Left lobe of liver (tissue), 2 donors: Measurements from ENCODE around the gene FBN1. TPM values are rescaled to one million over a fixed set of nuclear protein-coding genes. Genes with fewer than 3 reads are reported as not detected.

Experiments
- ATAC-seq: fragments of 200-7000 bp; cut with Tn5 transposase; one replicate; pipeline ENCODE4 v1.9.1; 2020; ENCODE audit warnings: mild to moderate bottlenecking, moderate library complexity
- DNase-seq: peaks from one replicate; pipeline ENCODE4 v3.0.0-alpha.2; 2020; ENCODE audit warnings: low spot score
- total RNA-seq: library from RNA; stranded (reverse); gene quantifications from one replicate; pipeline ENCODE4 v1.2.1, GENCODE V29; 2021
- donor health status: DM: no; HTN: no; CAD: no; lungs with moderate emphysema.
- donor health status: DM: no; HTN: yes; CAD: no.

The FBN1 gene
- total RNA-seq, 1 donor from 2014 or later = 2.7 TPM

DNA sequence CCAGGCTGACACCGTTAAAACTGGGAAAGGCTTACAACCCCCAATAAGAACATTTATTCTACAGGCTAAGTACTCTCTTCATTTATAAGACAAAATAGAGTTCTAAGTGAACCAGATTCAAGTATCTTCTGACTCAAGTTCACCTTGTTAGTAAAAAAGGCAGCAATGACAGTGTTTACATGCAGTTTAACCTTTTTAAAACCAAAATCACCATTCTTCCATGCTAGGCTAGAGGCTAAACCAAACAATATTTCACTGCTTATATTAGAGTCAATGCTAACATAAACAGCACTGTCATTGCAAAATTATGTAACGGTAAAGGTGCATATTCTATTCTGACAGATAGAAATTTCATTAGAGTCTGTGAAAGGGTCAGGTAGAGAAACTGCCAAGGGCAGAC is 118.0 kb downstream of the FBN1 start:
- no peak for ATAC-seq
- no peak for DNase-seq

DNA sequence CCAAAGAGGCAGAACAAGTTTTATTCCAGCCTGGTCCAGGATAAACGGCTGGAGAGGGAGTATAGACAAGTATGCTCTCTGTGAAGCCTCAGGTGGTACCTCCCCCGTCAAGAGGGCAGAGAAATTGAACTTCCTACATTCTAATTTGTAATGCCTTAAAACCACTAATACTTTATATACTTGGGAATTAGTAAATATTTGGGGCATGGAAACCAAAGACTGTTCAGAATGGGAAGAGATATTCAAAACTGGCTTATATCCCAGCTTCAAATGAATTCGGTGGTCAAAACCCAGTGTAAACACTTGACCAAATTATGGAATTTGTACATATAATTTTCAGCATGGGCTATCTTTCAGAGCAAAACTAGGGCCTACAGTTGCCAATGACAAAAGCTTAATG is 122.6 kb downstream of the FBN1 start:
- no peak for DNase-seq
- no peak for ATAC-seq

DNA sequence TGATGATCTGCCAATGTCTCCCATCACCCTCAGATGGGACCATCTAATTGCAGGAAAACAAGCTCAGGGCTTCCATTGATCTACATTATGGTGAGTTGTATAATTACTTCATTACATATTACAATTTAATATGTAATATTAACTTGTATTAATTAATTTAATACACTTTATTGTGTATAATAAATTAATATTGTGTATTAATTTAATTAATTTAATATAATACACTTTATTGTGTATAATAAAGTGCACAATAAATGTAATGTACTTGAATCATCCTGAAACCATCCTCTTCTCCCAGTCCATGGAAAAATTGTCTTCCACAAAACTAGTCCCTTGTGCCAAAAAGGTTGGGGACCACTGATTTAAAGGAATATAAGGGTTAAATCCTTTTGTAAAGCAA is 123.4 kb downstream of the FBN1 start:
- ATAC-seq (no peak), DNase-seq (no peak)

DNA sequence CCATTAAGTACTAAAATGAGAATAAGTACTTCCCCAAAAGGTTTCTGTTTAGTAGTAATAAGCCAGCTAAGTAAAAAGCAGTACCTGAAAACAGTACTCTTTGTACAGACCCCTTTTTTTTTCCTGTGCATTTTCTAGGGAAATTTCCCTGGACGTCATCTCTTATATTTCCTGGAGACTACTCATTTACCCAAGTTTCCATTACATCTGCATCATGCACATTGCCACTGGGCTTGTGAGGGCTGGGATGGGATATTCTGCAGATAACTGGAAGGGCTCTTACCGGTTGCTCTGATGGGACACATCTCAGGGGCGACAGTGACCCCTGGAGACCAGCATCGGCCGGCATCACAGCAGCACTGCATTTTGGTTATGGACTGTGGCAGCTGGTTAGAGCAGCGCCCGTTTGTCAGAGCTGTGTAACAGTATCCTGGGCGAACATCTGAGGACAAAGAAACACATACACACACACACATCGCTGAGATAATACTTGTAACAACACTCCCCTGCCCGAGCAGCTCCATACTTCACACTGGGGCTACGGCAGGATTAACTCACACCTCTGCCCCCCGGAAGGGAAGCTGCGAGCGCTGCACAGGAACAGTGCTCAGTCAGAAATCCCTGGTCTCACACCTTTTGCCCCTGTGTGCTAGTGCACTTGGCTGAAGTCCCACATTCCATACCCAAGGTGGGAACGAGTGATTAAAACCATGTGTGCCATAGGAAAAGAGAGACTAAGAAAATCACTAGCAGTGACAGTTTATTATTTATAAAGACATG is 124.9 kb downstream of the FBN1 start:
- no peak for ATAC-seq
- DNase-seq = no peak

DNA sequence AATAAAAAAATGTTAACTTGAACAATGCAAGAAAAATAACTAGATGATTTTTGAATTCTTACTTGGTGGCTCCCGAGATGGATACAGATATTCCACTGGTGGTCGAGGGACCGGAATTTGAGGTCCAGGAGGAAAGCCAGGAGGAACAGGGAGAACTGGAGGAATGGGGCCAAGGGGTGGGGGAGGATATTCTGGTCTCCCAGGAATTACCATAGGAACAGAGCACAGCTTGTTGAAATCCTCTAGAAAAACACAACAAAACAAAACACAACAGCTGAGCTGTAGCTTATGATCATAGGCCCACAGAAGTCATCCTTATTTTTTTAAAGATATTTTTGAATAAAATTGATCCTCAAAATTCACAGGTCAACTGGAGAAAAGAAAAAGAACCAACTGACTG is 129.4 kb downstream of the FBN1 start:
- ATAC-seq = no peak

GRCh38 chr15:48515500-48515899 is 130.0 kb downstream of the FBN1 start:
- peak; percentile 29 for ATAC-seq
- no peak for DNase-seq

More for the DNA sequence above, 129.4 kb downstream of the FBN1 start:
- no peak for DNase-seq

DNA sequence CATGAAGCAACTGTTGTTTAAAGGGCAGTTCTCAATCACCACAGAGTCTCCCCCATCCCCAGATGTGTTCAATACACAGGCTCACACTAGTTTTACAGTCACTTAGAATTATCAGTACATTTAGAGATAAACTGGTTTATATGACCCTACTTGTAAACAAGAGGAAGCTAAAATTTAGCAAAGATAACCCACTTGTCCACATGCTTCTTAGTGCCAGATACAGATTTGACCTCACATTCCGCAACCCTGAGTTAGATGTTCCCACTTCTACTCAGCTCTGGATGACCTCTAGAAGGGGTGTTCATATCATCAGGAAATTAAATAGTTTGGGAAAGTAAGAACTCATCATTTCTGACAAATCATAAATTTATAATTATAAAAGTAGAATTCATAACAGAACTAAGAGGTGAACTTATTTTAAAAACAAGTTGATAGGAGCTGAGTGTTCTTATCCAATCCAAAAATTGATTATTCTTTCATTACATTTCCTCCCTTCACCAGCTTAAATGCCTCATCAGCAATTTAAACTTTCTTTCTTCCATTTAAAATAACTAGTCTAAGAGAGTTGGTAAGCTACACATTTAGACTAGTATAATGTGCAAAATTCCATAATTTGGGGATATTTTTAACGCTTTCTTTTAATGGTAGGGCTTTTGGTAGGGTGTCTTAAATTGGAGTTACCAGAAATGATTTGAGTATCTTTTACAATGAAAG is 131.2 kb downstream of the FBN1 start:
- no peak for ATAC-seq

DNA sequence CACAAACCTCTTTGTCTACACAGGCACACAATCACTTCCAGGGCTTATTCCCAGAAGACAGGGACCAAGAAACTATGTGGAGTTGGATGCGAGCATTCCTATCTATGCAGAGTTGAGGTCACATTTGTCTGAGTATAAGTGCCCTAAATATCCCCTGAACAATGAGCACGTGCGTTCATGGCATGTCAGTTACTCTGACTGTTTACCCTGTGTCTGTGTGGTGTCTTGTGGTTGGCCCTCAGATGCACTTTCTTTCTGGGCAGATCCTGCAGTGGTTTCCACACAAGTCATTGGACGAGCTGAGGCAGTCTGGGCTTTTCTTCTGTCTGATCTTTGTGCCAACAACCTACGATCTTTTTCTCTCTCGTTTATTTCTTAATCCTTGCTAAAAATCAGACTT is 134.5 kb downstream of the FBN1 start:
- DNase-seq = no peak
- no peak for ATAC-seq

More for the DNA sequence above, 131.2 kb downstream of the FBN1 start:
- no peak for DNase-seq

DNA sequence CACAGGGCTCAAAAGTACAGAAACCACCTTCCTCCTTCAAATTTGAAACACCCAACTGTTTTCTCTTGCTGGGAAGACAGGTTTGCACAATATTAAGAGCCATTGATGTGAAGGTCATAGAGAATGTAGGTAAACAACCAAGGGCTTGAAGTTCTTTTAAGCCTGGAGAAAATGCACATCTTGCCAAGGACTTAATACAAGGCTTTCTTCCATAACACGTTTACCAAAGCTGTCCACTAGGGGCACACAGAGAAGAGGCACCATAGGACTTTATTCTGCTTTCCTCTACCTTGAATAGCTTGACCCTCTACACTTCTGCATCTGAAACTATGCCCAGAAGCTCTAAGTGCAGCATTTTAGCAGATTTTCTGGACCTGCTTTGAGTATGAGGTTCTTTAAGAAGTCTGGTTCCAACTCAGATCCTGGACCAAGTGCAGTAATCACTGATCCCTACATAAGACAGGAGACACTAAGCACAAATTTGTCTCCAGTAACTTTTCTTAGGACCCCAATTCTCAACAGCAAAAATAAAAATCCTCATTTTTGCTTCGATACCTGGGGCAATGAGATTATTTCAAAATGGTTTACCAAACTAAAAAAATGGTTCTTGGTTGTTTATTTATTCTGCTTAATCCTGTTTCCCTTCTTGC is 138.0 kb downstream of the FBN1 start:
- DNase-seq = no peak
- ATAC-seq = peak; percentile 92

GRCh38 chr15:48505067-48505466 is 140.4 kb downstream of the FBN1 start:
- ATAC-seq (no peak), DNase-seq (no peak)

- no peak for DNase-seq
- ATAC-seq = no peak
Observed at GRCh38 chr15:48501208-48501607, 144.3 kb downstream of the FBN1 start.

DNA sequence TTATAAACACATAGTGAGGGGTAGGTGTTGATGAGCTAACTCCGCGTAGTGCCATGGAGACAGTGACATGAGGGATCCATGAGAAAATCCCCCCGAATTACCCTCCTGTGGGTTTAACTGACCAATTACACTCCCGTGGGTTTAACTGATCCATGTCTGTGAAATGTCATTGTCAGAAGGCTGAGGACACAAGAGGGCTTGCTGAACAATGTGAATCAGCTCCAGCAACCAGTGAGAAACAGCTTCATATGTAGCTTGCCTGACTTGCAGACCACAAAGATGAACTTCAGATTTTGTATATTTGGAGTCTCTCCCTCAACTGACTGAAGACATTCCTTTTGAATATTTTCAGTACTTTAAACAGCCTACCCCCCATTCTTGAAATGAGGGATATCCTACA is 144.9 kb downstream of the FBN1 start:
- DNase-seq (no peak), ATAC-seq (no peak)

- DNase-seq = no peak
- ATAC-seq = no peak
Observed at GRCh38 chr15:48499978-48500377, 145.5 kb downstream of the FBN1 start.

DNA sequence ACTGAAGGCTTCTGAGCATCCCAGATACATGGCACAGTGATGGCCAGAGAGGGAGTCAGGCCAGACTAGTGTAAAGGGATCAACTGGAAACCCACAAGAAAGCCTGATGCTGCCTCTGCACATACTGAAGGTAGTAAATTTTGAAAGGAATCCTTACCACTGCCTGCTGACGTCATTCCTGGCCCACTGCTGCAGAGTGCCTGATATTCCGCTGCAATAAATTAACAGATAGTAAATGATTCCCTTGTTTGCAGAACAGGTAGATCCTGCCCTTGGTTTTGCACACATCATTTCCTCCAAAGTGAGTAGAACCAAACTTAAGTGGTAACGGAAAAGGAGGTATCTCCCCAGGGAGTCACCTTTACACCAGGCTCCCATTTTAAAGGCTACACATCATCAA is 146.7 kb downstream of the FBN1 start:
- no peak for ATAC-seq
- DNase-seq = no peak

GRCh38 chr15:48494631-48495030 is 150.9 kb downstream of the FBN1 start:
- no peak for DNase-seq
- no peak for ATAC-seq

- no peak for ATAC-seq
- no peak for DNase-seq
Observed at GRCh38 chr15:48493763-48494225, 151.7 kb downstream of the FBN1 start.

DNA sequence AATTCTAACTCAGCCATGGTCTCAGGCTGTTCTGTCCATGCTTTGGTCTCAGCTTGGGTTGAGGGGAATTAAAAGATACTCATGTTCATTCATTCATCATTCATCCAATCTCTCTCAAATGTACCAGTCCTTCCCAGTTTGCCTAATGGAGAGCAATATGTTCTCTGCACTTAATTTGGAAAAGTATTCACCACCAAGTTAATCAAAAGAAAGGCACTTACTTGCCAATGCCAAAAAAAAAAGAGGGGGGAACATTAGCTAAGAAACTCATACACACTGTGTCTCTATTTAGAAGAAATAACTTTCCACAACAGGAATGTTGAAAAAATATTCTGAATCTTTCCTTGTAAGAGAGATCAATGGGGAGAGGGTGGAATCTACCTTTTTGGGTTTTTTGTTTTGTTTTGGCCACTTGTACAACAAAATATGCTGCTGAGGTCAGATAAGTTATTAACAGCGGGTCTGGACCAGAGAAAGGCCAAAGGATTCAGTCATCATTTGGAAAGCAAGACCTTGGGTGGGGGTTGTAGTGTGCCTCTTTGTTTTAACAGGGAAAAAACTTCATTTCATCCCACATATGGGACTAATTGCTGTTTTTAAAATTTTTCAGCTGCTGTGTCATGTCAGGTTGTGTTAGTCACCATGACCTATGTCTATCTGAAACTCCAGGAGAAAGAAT is 152.3 kb downstream of the FBN1 start:
- DNase-seq (no peak), ATAC-seq (no peak)

DNA sequence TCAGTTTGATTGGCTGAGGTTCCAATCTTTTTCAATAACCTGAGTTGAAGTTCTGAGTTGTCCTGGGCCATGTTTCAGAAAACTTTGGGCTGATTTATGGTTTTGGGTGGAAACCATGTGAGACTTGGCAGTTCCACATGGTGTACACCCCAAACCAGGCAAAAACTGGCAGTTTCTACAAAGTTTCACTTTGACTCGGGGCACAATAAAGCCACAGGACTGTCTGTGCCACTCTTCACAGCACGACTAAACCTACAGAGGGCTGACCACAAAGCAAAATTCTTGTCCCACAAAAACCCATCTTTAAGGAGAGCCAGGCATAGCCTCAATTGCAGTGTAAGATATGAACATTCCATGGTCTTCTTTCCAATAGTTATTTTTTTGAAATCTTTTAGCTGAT is 159.3 kb downstream of the FBN1 start:
- DNase-seq = no peak
- no peak for ATAC-seq

GRCh38 chr15:48481802-48482201 is 163.7 kb downstream of the FBN1 start:
- DNase-seq = no peak
- no peak for ATAC-seq

- ATAC-seq = no peak
- no peak for DNase-seq
Observed at GRCh38 chr15:48479751-48480150, 165.8 kb downstream of the FBN1 start.

GRCh38 chr15:48478581-48478980 is 166.9 kb downstream of the FBN1 start:
- DNase-seq (no peak), ATAC-seq (no peak)
